ENCODE data around the gene HECW1.

DNA sequence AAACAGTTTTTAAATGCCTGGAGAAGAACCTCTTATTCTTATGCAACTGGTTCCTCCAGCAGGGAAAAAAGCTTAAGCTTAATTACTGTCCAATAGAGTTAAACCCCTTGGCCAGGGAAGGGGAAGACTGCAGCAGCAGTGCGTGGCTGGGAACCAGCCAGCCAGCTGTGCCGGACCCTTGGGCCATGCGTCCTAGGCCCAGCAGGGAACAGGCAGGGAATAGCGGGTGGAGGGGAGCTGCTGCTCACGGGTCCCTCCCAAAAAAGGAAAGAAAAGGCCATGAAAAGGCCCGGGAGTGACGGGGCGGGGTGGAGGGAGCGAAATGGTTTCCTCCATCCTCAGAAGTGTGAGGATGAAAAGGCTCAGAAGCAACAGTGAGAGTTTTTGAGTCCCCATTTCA, 35.2 kb upstream of the HECW1 start:
- TF ChIP-seq, protein P1, sequence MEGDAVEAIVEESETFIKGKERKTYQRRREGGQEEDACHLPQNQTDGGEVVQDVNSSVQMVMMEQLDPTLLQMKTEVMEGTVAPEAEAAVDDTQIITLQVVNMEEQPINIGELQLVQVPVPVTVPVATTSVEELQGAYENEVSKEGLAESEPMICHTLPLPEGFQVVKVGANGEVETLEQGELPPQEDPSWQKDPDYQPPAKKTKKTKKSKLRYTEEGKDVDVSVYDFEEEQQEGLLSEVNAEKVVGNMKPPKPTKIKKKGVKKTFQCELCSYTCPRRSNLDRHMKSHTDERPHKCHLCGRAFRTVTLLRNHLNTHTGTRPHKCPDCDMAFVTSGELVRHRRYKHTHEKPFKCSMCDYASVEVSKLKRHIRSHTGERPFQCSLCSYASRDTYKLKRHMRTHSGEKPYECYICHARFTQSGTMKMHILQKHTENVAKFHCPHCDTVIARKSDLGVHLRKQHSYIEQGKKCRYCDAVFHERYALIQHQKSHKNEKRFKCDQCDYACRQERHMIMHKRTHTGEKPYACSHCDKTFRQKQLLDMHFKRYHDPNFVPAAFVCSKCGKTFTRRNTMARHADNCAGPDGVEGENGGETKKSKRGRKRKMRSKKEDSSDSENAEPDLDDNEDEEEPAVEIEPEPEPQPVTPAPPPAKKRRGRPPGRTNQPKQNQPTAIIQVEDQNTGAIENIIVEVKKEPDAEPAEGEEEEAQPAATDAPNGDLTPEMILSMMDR (IDR thresholded peaks at IDR 0.05; ENCODE audit: low read depth, low read length, missing input control) = no peak
- TF ChIP-seq TAF1 (conservative IDR thresholded peaks at IDR 0.05) (no peak), RAD21 (IDR thresholded peaks at IDR 0.05) (no peak), GABPA (IDR thresholded peaks at IDR 0.05 in 1 of 2, conservative IDR thresholded peaks at IDR 0.05 in 1 of 2) (no peak), SP1 (IDR thresholded peaks at IDR 0.05) (no peak), JUND (IDR thresholded peaks at IDR 0.05) (no peak), YY1 (IDR thresholded peaks at IDR 0.05) (no peak), NR2F2 (IDR thresholded peaks at IDR 0.05) (no peak)
- TF ChIP-seq, protein P2, sequence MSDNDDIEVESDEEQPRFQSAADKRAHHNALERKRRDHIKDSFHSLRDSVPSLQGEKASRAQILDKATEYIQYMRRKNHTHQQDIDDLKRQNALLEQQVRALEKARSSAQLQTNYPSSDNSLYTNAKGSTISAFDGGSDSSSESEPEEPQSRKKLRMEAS (IDR thresholded peaks at IDR 0.05) = no peak
- TF ChIP-seq, protein P3, sequence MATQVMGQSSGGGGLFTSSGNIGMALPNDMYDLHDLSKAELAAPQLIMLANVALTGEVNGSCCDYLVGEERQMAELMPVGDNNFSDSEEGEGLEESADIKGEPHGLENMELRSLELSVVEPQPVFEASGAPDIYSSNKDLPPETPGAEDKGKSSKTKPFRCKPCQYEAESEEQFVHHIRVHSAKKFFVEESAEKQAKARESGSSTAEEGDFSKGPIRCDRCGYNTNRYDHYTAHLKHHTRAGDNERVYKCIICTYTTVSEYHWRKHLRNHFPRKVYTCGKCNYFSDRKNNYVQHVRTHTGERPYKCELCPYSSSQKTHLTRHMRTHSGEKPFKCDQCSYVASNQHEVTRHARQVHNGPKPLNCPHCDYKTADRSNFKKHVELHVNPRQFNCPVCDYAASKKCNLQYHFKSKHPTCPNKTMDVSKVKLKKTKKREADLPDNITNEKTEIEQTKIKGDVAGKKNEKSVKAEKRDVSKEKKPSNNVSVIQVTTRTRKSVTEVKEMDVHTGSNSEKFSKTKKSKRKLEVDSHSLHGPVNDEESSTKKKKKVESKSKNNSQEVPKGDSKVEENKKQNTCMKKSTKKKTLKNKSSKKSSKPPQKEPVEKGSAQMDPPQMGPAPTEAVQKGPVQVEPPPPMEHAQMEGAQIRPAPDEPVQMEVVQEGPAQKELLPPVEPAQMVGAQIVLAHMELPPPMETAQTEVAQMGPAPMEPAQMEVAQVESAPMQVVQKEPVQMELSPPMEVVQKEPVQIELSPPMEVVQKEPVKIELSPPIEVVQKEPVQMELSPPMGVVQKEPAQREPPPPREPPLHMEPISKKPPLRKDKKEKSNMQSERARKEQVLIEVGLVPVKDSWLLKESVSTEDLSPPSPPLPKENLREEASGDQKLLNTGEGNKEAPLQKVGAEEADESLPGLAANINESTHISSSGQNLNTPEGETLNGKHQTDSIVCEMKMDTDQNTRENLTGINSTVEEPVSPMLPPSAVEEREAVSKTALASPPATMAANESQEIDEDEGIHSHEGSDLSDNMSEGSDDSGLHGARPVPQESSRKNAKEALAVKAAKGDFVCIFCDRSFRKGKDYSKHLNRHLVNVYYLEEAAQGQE (IDR thresholded peaks at IDR 0.05) = no peak
- TF ChIP-seq, protein P4, sequence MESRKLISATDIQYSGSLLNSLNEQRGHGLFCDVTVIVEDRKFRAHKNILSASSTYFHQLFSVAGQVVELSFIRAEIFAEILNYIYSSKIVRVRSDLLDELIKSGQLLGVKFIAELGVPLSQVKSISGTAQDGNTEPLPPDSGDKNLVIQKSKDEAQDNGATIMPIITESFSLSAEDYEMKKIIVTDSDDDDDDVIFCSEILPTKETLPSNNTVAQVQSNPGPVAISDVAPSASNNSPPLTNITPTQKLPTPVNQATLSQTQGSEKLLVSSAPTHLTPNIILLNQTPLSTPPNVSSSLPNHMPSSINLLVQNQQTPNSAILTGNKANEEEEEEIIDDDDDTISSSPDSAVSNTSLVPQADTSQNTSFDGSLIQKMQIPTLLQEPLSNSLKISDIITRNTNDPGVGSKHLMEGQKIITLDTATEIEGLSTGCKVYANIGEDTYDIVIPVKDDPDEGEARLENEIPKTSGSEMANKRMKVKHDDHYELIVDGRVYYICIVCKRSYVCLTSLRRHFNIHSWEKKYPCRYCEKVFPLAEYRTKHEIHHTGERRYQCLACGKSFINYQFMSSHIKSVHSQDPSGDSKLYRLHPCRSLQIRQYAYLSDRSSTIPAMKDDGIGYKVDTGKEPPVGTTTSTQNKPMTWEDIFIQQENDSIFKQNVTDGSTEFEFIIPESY (IDR thresholded peaks at IDR 0.05) = no peak
